ENCODE results near the gene GPR150.

GPR150 gene

DNA sequence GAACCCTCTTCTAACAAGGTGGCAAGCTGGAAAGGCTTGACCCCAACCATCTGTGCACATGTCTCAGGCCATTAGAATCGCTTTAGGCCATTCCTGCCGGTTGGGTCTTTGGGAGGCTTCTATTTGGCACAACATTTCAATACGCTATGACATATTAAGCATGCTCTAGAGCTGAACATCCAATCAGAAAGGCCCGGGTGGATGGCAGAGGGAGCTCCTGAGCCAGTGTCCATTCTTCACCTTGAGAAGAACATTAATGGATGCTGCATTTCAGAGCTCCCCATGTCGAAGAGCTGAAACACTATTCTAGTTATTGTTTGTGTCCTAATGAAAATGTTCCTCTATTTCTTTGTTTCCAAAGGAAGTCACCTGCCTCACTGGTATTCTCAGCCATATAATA, 50.1 kb downstream of the GPR150 start:
- TF ChIP-seq SIN3A (IDR thresholded peaks at IDR 0.05; ENCODE audit: borderline replicate concordance, insufficient read depth, low read length) (no peak), FOXP2 (optimal IDR thresholded peaks at IDR 0.05; ENCODE audit: borderline replicate concordance, extremely low read depth, extremely low read length, insufficient read depth) (no peak), REST (IDR thresholded peaks at IDR 0.05; ENCODE audit: insufficient read depth in 1 of 2, low read depth in 2 of 2, low read length in 2 of 2) (no peak), POLR2AphosphoS5 (IDR thresholded peaks at IDR 0.05; ENCODE audit: low read depth, low read length) (no peak), TAF1 (IDR thresholded peaks at IDR 0.05; ENCODE audit: borderline replicate concordance, insufficient read depth, low read length) (no peak)

DNA sequence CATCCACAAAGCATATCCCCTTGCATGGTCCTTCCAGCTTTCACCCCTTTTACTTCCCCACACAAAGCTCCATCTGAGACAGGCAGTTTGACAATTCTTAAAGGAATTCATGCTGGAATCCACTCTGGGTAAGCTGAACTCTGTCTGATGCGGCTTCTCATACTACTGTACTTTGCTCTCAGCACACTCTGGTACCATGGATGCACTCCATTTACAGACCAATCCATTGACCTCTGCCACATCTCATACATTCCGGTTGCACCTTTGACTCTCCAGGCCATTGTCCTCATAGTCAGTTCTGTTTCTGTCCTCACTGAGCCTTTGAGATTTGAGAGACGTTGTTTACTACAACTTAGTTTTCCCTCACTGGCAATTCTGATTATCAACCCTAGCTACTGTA, 50.7 kb downstream of the GPR150 start:
- no peak for TF ChIP-seq SIN3A (IDR thresholded peaks at IDR 0.05; ENCODE audit: borderline replicate concordance, insufficient read depth, low read length)
- TF ChIP-seq POLR2AphosphoS5 (IDR thresholded peaks at IDR 0.05; ENCODE audit: low read depth, low read length): no peak
- TF ChIP-seq TAF1 (IDR thresholded peaks at IDR 0.05; ENCODE audit: borderline replicate concordance, insufficient read depth, low read length): no peak
- TF ChIP-seq REST (IDR thresholded peaks at IDR 0.05; ENCODE audit: insufficient read depth in 1 of 2, low read depth in 2 of 2, low read length in 2 of 2): no peak
- no peak for TF ChIP-seq FOXP2 (optimal IDR thresholded peaks at IDR 0.05; ENCODE audit: borderline replicate concordance, extremely low read depth, extremely low read length, insufficient read depth)

All from PFSK-1 (cell line).